GM21737 (cell line): ENCODE data around the gene DSC2.
"Not testable (repeated sequence)": the region's sequence is repeated elsewhere in the genome, so short reads cannot be mapped to it uniquely, and the experiment has no call there.

Experiments
- ATAC-seq: cut with Tn5 transposase; IDR thresholded peaks from one replicate; pipeline ENCODE4 v1.9.1; 2021; ENCODE audit warnings: mild to moderate bottlenecking, moderate library complexity; ENCODE audit not compliant: unreplicated experiment

DSC2 gene

GRCh38 chr18:31102025-31102684, at the start of gene DSC2:
Gene DSC2 (minus strand): TSS chr18:31102421. CDS start chr18:31101971, 450 bp downstream.
- no peak for ATAC-seq

GRCh38 chr18:31149351-31149750, 47.1 kb upstream of the DSC2 start:
- no peak for ATAC-seq

GRCh38 chr18:31148600-31148999, 46.4 kb upstream of the DSC2 start:
- ATAC-seq, result no peak

GRCh38 chr18:31146809-31147208, 44.6 kb upstream of the DSC2 start:
- no peak for ATAC-seq

- ATAC-seq, result no peak
These were observed 40.8 kb upstream of the DSC2 start for GRCh38 chr18:31143025-31143424.

- ATAC-seq, result no peak
These were observed 36.5 kb upstream of the DSC2 start for GRCh38 chr18:31138709-31139108.

GRCh38 chr18:31134988-31135529, 32.8 kb upstream of the DSC2 start:
- ATAC-seq, result no peak

- ATAC-seq, result no peak
These were observed 27.3 kb upstream of the DSC2 start for GRCh38 chr18:31129398-31130115.

- ATAC-seq, result no peak
These were observed 23.7 kb upstream of the DSC2 start for GRCh38 chr18:31125878-31126277.

- not testable (repeated sequence) for ATAC-seq
These were observed 20.9 kb upstream of the DSC2 start for GRCh38 chr18:31123125-31123524.

- ATAC-seq, result no peak
These were observed 18.4 kb upstream of the DSC2 start for GRCh38 chr18:31120594-31120993.

- ATAC-seq, result no peak
These were observed 14.8 kb upstream of the DSC2 start for GRCh38 chr18:31116853-31117595.

GRCh38 chr18:31112804-31113203, 10.6 kb upstream of the DSC2 start:
- ATAC-seq, result no peak

GRCh38 chr18:31105733-31106132, 3.5 kb upstream of the DSC2 start:
- ATAC-seq, result no peak

- no peak for ATAC-seq
These were observed 2.2 kb upstream of the DSC2 start for GRCh38 chr18:31104444-31104843.

GRCh38 chr18:31103423-31103822, 1.2 kb upstream of the DSC2 start:
- ATAC-seq, result no peak

- no peak for ATAC-seq
These were observed 720 bp upstream of the DSC2 start for GRCh38 chr18:31102941-31103340.

- no peak for ATAC-seq
These were observed 817 bp downstream of the DSC2 start for GRCh38 chr18:31101183-31102024.

- ATAC-seq, result no peak
These were observed 1.6 kb downstream of the DSC2 start for GRCh38 chr18:31100436-31101182.
